ENCODE measurements around the gene DCC.

DCC gene

DNA sequence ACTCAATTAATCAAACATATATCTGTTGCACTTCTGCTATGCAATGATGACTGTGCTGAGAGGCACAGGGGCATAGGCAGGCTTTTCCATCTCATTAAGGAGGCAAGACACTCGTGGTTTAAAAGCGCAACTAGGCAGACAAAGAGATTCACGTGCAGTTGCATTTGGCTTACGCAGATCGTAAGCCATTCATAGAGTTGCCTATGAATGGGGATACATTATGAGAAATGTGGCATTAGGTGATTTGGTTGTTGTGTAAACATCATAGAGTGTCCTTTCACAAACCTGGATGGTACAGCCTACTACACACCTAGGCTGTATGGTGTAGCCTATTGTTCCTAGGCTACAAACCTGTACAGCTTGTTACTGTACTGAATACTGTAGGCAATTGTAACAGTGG is 284.7 kb downstream of the DCC start:
- Histone ChIP-seq H4K20me1 (ENCODE audit: insufficient read depth) (no peaks in the 10 kb centered on the region), H3K4me3 (IDR thresholded peaks at IDR 0.05; ENCODE audit: insufficient read depth, low read depth, low read length) (no peak overlapping the region), H3K4me2 (no peak overlapping the region), H2AFZ (ENCODE audit: low read depth) (no peak overlapping the region), H3K27me3 (ENCODE audit: insufficient read depth, low read depth) (no peaks in the 10 kb centered on the region), H3K36me3 (ENCODE audit: insufficient read depth) (no peaks in the 10 kb centered on the region), H3K4me1 (ENCODE audit: low read depth, poor library complexity, severe bottlenecking) (no peaks in the 10 kb centered on the region), H3K9ac (no peak overlapping the region), H3K79me2 (ENCODE audit: insufficient read depth, low read depth) (no peaks in the 10 kb centered on the region), H3K27ac (no peak overlapping the region)
- TF ChIP-seq, protein P1, sequence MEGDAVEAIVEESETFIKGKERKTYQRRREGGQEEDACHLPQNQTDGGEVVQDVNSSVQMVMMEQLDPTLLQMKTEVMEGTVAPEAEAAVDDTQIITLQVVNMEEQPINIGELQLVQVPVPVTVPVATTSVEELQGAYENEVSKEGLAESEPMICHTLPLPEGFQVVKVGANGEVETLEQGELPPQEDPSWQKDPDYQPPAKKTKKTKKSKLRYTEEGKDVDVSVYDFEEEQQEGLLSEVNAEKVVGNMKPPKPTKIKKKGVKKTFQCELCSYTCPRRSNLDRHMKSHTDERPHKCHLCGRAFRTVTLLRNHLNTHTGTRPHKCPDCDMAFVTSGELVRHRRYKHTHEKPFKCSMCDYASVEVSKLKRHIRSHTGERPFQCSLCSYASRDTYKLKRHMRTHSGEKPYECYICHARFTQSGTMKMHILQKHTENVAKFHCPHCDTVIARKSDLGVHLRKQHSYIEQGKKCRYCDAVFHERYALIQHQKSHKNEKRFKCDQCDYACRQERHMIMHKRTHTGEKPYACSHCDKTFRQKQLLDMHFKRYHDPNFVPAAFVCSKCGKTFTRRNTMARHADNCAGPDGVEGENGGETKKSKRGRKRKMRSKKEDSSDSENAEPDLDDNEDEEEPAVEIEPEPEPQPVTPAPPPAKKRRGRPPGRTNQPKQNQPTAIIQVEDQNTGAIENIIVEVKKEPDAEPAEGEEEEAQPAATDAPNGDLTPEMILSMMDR (conservative IDR thresholded peaks at IDR 0.05; ENCODE audit: low read depth, low read length), result no peak

- Histone ChIP-seq H2AFZ (ENCODE audit: low read depth) (no peak overlapping the region), H3K36me3 (ENCODE audit: insufficient read depth) (no peaks in the 10 kb centered on the region), H4K20me1 (ENCODE audit: insufficient read depth) (no peaks in the 10 kb centered on the region), H3K27ac (no peak overlapping the region), H3K4me3 (IDR thresholded peaks at IDR 0.05; ENCODE audit: insufficient read depth, low read depth, low read length) (no peak overlapping the region), H3K9ac (no peak overlapping the region), H3K27me3 (ENCODE audit: insufficient read depth, low read depth) (no peaks in the 10 kb centered on the region), H3K4me1 (ENCODE audit: low read depth, poor library complexity, severe bottlenecking) (no peaks in the 10 kb centered on the region), H3K79me2 (ENCODE audit: insufficient read depth, low read depth) (no peaks in the 10 kb centered on the region), H3K4me2 (no peak overlapping the region)
- TF ChIP-seq, protein P1 (conservative IDR thresholded peaks at IDR 0.05; ENCODE audit: low read depth, low read length), result no peak; the same call in 1 of the 2 replicates
These were observed 296.5 kb downstream of the DCC start for GRCh38 chr18:52636536-52636935.

- Histone ChIP-seq H3K9ac (no peak overlapping the region), H3K79me2 (ENCODE audit: insufficient read depth, low read depth) (no peaks in the 10 kb centered on the region), H2AFZ (ENCODE audit: low read depth) (no peak overlapping the region), H3K4me2 (no peak overlapping the region), H3K27ac (no peak overlapping the region), H3K4me1 (ENCODE audit: low read depth, poor library complexity, severe bottlenecking) (no peaks in the 10 kb centered on the region), H4K20me1 (ENCODE audit: insufficient read depth) (no peaks in the 10 kb centered on the region), H3K36me3 (ENCODE audit: insufficient read depth) (no peaks in the 10 kb centered on the region), H3K27me3 (ENCODE audit: insufficient read depth, low read depth) (no peaks in the 10 kb centered on the region), H3K4me3 (IDR thresholded peaks at IDR 0.05; ENCODE audit: insufficient read depth, low read depth, low read length) (no peak overlapping the region)
- TF ChIP-seq, protein P1 (conservative IDR thresholded peaks at IDR 0.05; ENCODE audit: low read depth, low read length), result no peak
These were observed 308.2 kb downstream of the DCC start for GRCh38 chr18:52648201-52648600.

- no peaks in the 10 kb centered on the region for H3K4me1 ChIP-seq (ENCODE audit: low read depth, poor library complexity, severe bottlenecking)
- no peaks in the 10 kb centered on the region for H3K27me3 ChIP-seq (ENCODE audit: insufficient read depth, low read depth)
- no peak overlapping the region for H3K27ac ChIP-seq
- no peak overlapping the region for H3K9ac ChIP-seq
- no peak overlapping the region for H3K4me2 ChIP-seq
- TF ChIP-seq, protein P1 (conservative IDR thresholded peaks at IDR 0.05; ENCODE audit: low read depth, low read length), result no peak
- no peak overlapping the region for H3K4me3 ChIP-seq (IDR thresholded peaks at IDR 0.05; ENCODE audit: insufficient read depth, low read depth, low read length)
- no peak overlapping the region for H2AFZ ChIP-seq (ENCODE audit: low read depth)
- no peaks in the 10 kb centered on the region for H3K79me2 ChIP-seq (ENCODE audit: insufficient read depth, low read depth)
- H4K20me1 ChIP-seq (ENCODE audit: insufficient read depth), result no peaks in the 10 kb centered on the region
- H3K36me3 ChIP-seq (ENCODE audit: insufficient read depth), result no peaks in the 10 kb centered on the region
These were observed 312.4 kb downstream of the DCC start for GRCh38 chr18:52652391-52652790.

All from KMS-11 (cell line).